ENCODE data around the gene OR51F2. TPM values are rescaled to one million over a fixed set of nuclear protein-coding genes. Genes with fewer than 3 reads are reported as not detected.
"Not testable (repeated sequence)": the region's sequence is repeated elsewhere in the genome, so short reads cannot be mapped to it uniquely, and the experiment has no call there.

OR51F2 gene
- total RNA-seq, 1 donor from 2014 or later: not detected

DNA sequence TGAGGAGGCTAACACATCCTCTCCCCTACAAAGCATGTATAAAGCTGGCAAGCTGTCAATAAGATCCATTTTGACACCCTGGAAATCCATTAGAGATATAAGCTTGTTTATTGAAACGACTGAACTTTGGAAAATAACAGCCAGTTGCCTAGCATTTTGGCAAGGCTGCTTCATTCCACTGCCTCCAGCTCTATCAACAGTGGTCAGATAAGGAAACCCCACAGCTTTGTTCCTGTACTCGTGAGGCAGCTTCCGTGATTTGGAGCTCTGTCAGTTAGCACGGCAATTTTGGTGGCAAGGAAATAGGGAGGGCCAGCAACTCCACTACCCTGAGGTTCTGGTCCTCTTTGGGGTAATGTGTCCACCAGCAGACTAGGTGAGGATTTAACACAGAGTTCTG is 29.9 kb downstream of the OR51F2 start:
- Mint-ChIP-seq H3K36me3 (ENCODE audit: low read depth) (no peaks in the 10 kb centered on the region), H3K9me3 (peaks cover 3% of the 10 kb centered on the region), H3K4me3 (no peak overlapping the region), H3K27me3 (no peaks in the 10 kb centered on the region), H3K4me1 (no peaks in the 10 kb centered on the region), H3K27ac (no peak overlapping the region)
- no peak for DNase-seq
- intact Hi-C loops (cut with micrococcal nuclease): no loop called here

DNA sequence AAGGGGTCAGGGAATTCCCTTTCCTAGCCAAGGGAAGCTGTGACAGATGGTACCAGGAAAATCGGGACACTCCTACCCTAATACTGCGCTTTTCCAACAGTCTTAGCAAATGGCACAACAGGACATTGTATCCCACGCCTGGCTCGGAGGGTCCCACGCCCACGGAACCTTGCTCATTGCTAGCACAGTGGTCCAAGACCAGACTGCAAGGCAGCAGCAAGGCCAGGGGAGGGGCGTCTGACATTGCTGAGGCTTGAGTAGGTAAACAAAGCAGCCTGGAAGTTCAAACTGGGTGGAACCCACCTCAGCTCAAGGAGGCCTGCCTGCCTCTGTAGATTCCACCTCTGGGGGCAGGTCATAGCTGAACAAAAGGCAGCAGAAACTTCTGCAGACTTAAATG is 33.2 kb downstream of the OR51F2 start:
- H3K9me3 Mint-ChIP-seq; H3K27ac Mint-ChIP-seq; H3K4me3 Mint-ChIP-seq; H3K36me3 Mint-ChIP-seq (ENCODE audit: low read depth); intact Hi-C loops (cut with micrococcal nuclease); H3K4me1 Mint-ChIP-seq; DNase-seq; H3K27me3 Mint-ChIP-seq: not testable (repeated sequence)

DNA sequence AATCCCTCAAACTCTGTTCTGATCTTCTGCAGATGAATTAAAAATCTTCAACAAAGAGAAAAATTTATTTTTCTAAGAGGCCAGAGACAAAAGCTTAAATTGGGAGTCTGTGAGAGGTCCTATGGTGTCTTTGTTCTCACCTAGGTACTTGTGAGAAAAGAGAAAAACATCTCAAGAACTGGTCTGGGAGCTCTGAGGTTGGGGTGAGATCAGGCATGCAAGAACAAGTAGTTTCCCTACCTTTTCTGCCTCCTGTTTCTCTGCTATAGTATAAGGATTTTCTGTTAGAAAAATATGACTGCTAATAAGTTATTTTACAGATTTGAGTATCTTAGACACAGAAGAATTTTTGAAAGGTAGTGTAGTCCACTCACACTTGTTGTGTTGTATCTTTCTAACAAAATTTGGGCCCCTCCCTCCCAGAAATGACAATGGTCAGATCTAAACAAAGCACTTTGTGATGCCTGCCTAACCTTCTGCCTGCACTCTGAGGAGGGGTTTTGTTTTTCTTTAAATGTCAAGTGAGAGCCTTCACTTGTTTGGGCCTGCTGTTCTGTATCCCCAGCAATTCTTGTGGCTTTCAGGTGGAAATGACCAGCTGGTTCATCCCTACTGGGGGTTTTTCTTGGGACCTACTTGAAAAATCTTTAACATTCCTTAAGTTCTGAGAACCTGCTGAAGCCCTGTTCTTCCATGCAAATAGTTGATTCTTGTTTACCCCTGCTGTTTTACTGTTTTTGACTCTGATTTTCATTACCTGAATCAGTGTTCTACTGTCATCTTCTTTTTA is 41.5 kb downstream of the OR51F2 start:
- Mint-ChIP-seq H3K9me3 (no peaks in the 10 kb centered on the region), H3K27me3 (no peaks in the 10 kb centered on the region), H3K36me3 (ENCODE audit: low read depth) (no peaks in the 10 kb centered on the region), H3K4me1 (no peaks in the 10 kb centered on the region), H3K27ac (no peak overlapping the region), H3K4me3 (no peak overlapping the region)
- intact Hi-C loops (cut with micrococcal nuclease): no loop called here
- no peak for DNase-seq

DNA sequence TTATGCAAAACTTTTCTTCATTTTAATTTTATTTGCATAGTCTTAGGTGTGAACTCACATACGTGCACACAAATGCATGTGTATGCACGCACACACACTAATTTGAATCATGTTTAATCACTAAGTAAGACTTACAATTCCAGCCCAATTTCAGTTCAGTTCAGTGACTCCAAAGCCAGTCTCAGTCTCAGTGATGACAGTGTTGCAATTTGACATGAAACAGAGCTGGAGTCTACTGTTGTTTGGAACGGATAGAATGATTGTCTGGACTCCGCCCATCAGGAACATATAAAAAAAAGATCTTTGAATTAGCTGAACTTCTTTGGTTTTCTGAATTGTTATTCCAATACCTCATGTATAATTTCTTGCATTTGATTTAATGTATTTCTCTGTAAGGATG is 42.8 kb downstream of the OR51F2 start:
- no peaks in the 10 kb centered on the region for H3K9me3 Mint-ChIP-seq
- no peaks in the 10 kb centered on the region for H3K36me3 Mint-ChIP-seq (ENCODE audit: low read depth)
- intact Hi-C loops (cut with micrococcal nuclease): no loop called here
- no peaks in the 10 kb centered on the region for H3K4me1 Mint-ChIP-seq
- H3K27ac Mint-ChIP-seq: no peak overlapping the region
- no peak for DNase-seq
- no peaks in the 10 kb centered on the region for H3K27me3 Mint-ChIP-seq
- no peak overlapping the region for H3K4me3 Mint-ChIP-seq

DNA sequence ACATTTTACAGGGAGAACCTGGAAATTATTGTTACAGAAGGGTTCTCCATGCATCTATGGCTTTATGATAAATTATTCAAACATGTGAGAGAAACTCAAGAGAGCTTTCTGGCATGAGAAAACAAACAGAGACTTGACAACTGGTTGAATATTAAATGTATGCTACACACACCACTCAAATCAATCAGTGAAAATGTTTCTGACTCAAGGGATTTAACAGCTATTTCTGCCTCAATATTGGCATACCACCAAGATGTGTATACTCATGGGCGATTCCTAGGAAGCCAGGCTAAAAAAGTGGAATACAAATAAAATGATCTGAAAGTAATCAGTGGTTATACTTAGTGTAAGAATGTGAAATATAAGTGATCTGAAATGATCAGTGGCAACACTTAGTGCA is 44.7 kb downstream of the OR51F2 start:
- Mint-ChIP-seq H3K27ac (no peak overlapping the region), H3K4me3 (no peak overlapping the region), H3K27me3 (no peaks in the 10 kb centered on the region), H3K36me3 (ENCODE audit: low read depth) (no peaks in the 10 kb centered on the region), H3K9me3 (no peaks in the 10 kb centered on the region), H3K4me1 (no peaks in the 10 kb centered on the region)
- intact Hi-C loops (cut with micrococcal nuclease): no loop called here
- no peak for DNase-seq

Other genes with a start within 250 kb of the OR51F2 start
- gene OR52I2, start 239.6 kb upstream of the OR51F2 start, total RNA-seq: not detected in 2 replicates
- gene OR52I1, start 227.3 kb upstream of the OR51F2 start, total RNA-seq: not detected in 2 replicates
- gene TRIM68, start 213.1 kb upstream of the OR51F2 start, total RNA-seq: 8.7 and 11.3 TPM in 2 replicates
- gene OR51D1, start 183.8 kb upstream of the OR51F2 start, total RNA-seq: not detected in 2 replicates
- gene OR51E1, start 177.3 kb upstream of the OR51F2 start, total RNA-seq: not detected in 2 replicates
- gene OR51E2, start 123.5 kb upstream of the OR51F2 start, total RNA-seq: not detected in 2 replicates
- gene MMP26, start 116.5 kb upstream of the OR51F2 start, total RNA-seq: not detected in 2 replicates
- not detected in 2 replicates for gene OR51F1, start 51.4 kb upstream of the OR51F2 start, total RNA-seq
- not detected in 2 replicates for gene OR52R1, start 16.9 kb upstream of the OR51F2 start, total RNA-seq
- gene OR51S1, start 27.9 kb downstream of the OR51F2 start, total RNA-seq: not detected in 2 replicates
- not detected in 2 replicates for gene OR51T1, start 60.6 kb downstream of the OR51F2 start, total RNA-seq
- gene OR51A7, start 82.5 kb downstream of the OR51F2 start, total RNA-seq: not detected in 2 replicates
- gene OR51G2, start 98.0 kb downstream of the OR51F2 start, total RNA-seq: not detected in 2 replicates
- not detected in 2 replicates for gene OR51G1, start 103.0 kb downstream of the OR51F2 start, total RNA-seq
- not detected in 2 replicates for gene OR51A4, start 126.3 kb downstream of the OR51F2 start, total RNA-seq
- not detected in 2 replicates for gene OR51A2, start 134.4 kb downstream of the OR51F2 start, total RNA-seq
- not detected in 2 replicates for gene OR51L1, start 173.5 kb downstream of the OR51F2 start, total RNA-seq
- not detected in 2 replicates for gene OR52J3, start 225.2 kb downstream of the OR51F2 start, total RNA-seq
- gene OR52E2, start 238.3 kb downstream of the OR51F2 start, total RNA-seq: not detected in 2 replicates
- gene OR52E1, start 248.3 kb downstream of the OR51F2 start, total RNA-seq: not detected in 2 replicates

Measured in activated CD4-positive, alpha-beta T cell treated with anti-CD3 and anti-CD28 coated beads, Interleukin-2, amount 10 ng/mL, durations not matched to agents 24 days and 14 days (primary cell).